IMR-90 (cell line): ENCODE measurements around the gene AREL1.

Experiments used
- CEBPB ChIP-seq: IDR thresholded peaks from 2 replicates; pipeline ENCODE4 v1.6.1; 2012; ENCODE audit warnings: low read depth, low read length, improper control_type of control experiment
- CTCF ChIP-seq: conservative IDR thresholded peaks from 2 replicates; pipeline ENCODE4 v1.5.1; 2012; ENCODE audit warnings: mild to moderate bottlenecking, low read depth, low read length, improper control_type of control experiment
- FOS ChIP-seq: fragments of 150-350 bp; IDR thresholded peaks from 2 replicates; pipeline ENCODE4 v1.6.1; 2016; ENCODE audit warnings: low read depth, low read length
- MAFK ChIP-seq: IDR thresholded peaks from 2 replicates; pipeline ENCODE4 v1.6.1; 2012; ENCODE audit warnings: low read depth, low read length, improper control_type of control experiment
- MAZ ChIP-seq: IDR thresholded peaks from 2 replicates; pipeline ENCODE4 v1.6.1; 2012; ENCODE audit warnings: low read depth, mild to moderate bottlenecking, low read length, improper control_type of control experiment, moderate library complexity, borderline replicate concordance
- POLR2A ChIP-seq: IDR thresholded peaks from 2 replicates; pipeline ENCODE4 v1.6.1; 2012; ENCODE audit warnings: mild to moderate bottlenecking, low read depth, low read length
- RAD21 ChIP-seq: IDR thresholded peaks from 2 replicates; pipeline ENCODE4 v1.6.1; 2012; ENCODE audit warnings: low read length, improper control_type of control experiment
- RCOR1 ChIP-seq: IDR thresholded peaks from 2 replicates; pipeline ENCODE4 v1.6.1; 2012; ENCODE audit warnings: mild to moderate bottlenecking, low read length, improper control_type of control experiment; ENCODE audit not compliant: insufficient replicate concordance
- RFX5 ChIP-seq: IDR thresholded peaks from 2 replicates; pipeline ENCODE4 v1.8.0; 2012; ENCODE audit warnings: low read depth, mild to moderate bottlenecking, low read length, moderate library complexity
- SMC3 ChIP-seq: fragments of 150-350 bp; IDR thresholded peaks from 2 replicates; pipeline ENCODE4 v1.6.1; 2016; ENCODE audit warnings: low read depth, mild to moderate bottlenecking, antibody characterized with exemption, low read length, moderate library complexity
- USF2 ChIP-seq: fragments of 150-350 bp; IDR thresholded peaks from 2 replicates; pipeline ENCODE4 v1.6.1; 2017; ENCODE audit warnings: mild to moderate bottlenecking, antibody characterized with exemption, low read length, low read depth

- no peak for TF ChIP-seq MAZ
- no peak for TF ChIP-seq USF2
- TF ChIP-seq CTCF: no peak
- no peak for TF ChIP-seq RCOR1
- no peak for TF ChIP-seq RAD21
- TF ChIP-seq SMC3: no peak
- no peak for TF ChIP-seq POLR2A
- TF ChIP-seq FOS: no peak
- TF ChIP-seq MAFK: no peak
- TF ChIP-seq RFX5: no peak
- no peak for TF ChIP-seq CEBPB
Measured at GRCh38 chr14:74669846-74670245, 43.0 kb downstream of the AREL1 start.
